Measurements from ENCODE around the gene STAT1. TPM values are rescaled to one million over a fixed set of nuclear protein-coding genes. Genes with fewer than 3 reads are reported as not detected.

STAT1 gene
- total RNA-seq, 1 donor from 2014 or later: 264 TPM

DNA sequence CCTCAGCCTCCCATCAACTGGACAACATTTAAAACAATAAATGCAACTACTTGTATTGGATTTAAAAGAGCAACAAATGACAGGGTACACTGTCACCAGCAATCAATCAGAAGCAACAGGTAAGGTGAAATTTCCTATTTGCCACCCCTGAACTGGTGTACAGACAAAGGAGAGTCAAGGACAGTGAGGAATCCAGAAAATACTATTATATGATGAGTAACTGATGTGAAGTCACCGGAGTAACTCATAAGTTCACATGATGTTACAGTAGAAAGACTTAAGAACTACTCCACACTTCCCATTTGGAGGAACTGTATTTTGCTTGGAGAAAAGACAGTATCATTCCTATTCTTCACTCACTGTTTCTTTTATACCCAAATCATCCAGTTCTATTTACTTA lies 4.1 kb upstream of the STAT1 start:
- TF ChIP-seq, protein P1, sequence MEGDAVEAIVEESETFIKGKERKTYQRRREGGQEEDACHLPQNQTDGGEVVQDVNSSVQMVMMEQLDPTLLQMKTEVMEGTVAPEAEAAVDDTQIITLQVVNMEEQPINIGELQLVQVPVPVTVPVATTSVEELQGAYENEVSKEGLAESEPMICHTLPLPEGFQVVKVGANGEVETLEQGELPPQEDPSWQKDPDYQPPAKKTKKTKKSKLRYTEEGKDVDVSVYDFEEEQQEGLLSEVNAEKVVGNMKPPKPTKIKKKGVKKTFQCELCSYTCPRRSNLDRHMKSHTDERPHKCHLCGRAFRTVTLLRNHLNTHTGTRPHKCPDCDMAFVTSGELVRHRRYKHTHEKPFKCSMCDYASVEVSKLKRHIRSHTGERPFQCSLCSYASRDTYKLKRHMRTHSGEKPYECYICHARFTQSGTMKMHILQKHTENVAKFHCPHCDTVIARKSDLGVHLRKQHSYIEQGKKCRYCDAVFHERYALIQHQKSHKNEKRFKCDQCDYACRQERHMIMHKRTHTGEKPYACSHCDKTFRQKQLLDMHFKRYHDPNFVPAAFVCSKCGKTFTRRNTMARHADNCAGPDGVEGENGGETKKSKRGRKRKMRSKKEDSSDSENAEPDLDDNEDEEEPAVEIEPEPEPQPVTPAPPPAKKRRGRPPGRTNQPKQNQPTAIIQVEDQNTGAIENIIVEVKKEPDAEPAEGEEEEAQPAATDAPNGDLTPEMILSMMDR (IDR thresholded peaks at IDR 0.05; ENCODE audit: unreplicated experiment): no peak
- Mint-ChIP-seq H3K27ac (no peak overlapping the region), H3K36me3 (ENCODE audit: insufficient read depth) (no peaks in the 10 kb centered on the region), H3K4me1 (ENCODE audit: low read depth) (peaks cover 9% of the 10 kb centered on the region), H3K9me3 (ENCODE audit: low read depth) (no peaks in the 10 kb centered on the region), H3K27me3 (no peaks in the 10 kb centered on the region), H3K4me3 (ENCODE audit: low read depth) (no peak overlapping the region)
- no peak for DNase-seq (ENCODE audit: low spot score, unreplicated experiment)

DNA sequence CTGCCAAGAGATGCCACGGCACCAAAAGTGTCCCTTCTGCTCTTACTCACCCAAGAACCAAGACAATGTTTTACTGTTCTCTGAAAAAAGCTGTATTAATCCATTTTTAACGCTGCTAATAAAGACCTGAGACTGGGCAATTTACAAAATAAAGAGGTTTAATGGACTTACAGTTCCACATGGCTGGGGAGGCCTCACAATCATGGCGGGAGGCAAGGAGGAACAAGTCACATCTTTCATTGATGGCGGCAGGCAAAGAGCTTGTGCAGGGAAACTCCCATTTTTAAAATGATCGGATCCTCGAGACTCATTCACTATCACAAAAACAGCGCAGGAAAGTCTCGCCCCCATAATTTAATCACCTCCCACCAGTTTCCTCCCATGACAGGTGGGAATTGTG lies 1.9 kb upstream of the STAT1 start:
- TF ChIP-seq, protein P1 (IDR thresholded peaks at IDR 0.05; ENCODE audit: unreplicated experiment): no peak
- H3K27ac Mint-ChIP-seq: no peak overlapping the region
- no peaks in the 10 kb centered on the region for H3K36me3 Mint-ChIP-seq (ENCODE audit: insufficient read depth)
- no peaks in the 10 kb centered on the region for H3K9me3 Mint-ChIP-seq (ENCODE audit: low read depth)
- H3K27me3 Mint-ChIP-seq: no peaks in the 10 kb centered on the region
- H3K4me3 Mint-ChIP-seq (ENCODE audit: low read depth): no peak overlapping the region
- DNase-seq (ENCODE audit: low spot score, unreplicated experiment): no peak
- H3K4me1 Mint-ChIP-seq (ENCODE audit: low read depth): peaks cover 15% of the 10 kb centered on the region

DNA sequence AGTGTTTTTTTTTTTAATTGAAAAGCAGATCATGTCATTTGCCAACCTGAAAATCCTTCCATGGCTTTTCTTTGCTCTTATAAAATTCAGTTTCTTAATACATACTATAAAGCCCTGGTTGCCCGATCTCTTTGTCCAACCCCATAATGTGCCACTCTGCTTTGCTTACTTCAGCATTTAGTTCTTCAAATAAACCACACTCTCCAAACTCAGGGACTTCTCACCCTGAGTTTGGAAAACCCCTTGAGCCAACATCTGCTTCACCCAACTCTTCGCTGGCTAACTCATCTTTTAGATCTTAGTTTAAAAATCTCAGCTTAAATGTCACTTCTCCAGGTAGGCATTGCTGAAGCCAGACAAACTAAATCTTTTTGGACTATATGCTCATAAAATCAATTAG lies 1.3 kb upstream of the STAT1 start:
- Mint-ChIP-seq H3K27me3 (no peaks in the 10 kb centered on the region), H3K27ac (peak overlapping the region; percentile 6), H3K4me3 (ENCODE audit: low read depth) (no peak overlapping the region), H3K9me3 (ENCODE audit: low read depth) (no peaks in the 10 kb centered on the region), H3K36me3 (ENCODE audit: insufficient read depth) (peaks cover under 1% of the 10 kb centered on the region), H3K4me1 (ENCODE audit: low read depth) (peaks cover 16% of the 10 kb centered on the region)
- TF ChIP-seq, protein P1 (IDR thresholded peaks at IDR 0.05; ENCODE audit: unreplicated experiment): no peak
- DNase-seq (ENCODE audit: low spot score, unreplicated experiment): no peak

DNA sequence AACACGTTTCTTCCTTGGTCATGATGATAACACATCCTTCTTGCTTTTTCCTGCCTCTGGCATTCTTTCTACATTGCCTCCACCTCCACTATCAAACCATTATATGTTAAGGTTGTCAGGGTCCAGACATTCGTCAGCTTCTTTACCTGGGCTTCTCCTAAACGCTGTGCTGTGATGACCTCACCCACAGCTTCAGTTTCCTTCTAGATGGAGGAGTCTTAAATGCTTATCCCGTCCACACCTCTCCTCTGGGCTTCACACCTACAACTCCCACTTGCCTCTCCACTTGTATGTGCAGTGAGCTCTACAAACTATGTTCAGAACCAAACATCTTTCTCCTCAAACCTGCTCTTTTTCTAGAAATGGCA lies 666 bp upstream of the STAT1 start:
- Mint-ChIP-seq H3K27ac (no peak overlapping the region), H3K9me3 (ENCODE audit: low read depth) (no peaks in the 10 kb centered on the region), H3K36me3 (ENCODE audit: insufficient read depth) (peaks cover 5% of the 10 kb centered on the region), H3K4me1 (ENCODE audit: low read depth) (peaks cover 21% of the 10 kb centered on the region), H3K4me3 (ENCODE audit: low read depth) (no peak overlapping the region), H3K27me3 (no peaks in the 10 kb centered on the region)
- DNase-seq (ENCODE audit: low spot score, unreplicated experiment): no peak
- TF ChIP-seq, protein P1 (IDR thresholded peaks at IDR 0.05; ENCODE audit: unreplicated experiment): no peak

DNA sequence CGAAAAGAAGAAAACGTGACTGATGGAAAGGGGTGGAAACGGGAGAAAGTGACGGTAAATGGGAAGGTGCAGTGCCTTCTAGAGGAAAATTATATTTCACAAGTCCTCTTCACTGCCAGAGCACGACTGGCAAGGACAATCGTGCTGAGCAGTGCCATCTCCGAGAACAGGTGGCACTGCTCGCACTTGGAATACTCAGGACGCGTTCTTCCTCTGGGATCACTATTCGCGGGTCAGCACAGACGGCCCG lies 364 bp downstream of the STAT1 start:
- peaks cover 17% of the 10 kb centered on the region for H3K4me1 Mint-ChIP-seq (ENCODE audit: low read depth)
- no peaks in the 10 kb centered on the region for H3K27me3 Mint-ChIP-seq
- H3K4me3 Mint-ChIP-seq (ENCODE audit: low read depth): no peak overlapping the region
- no peaks in the 10 kb centered on the region for H3K9me3 Mint-ChIP-seq (ENCODE audit: low read depth)
- no peak for DNase-seq (ENCODE audit: low spot score, unreplicated experiment)
- H3K27ac Mint-ChIP-seq: no peak overlapping the region
- peaks cover 9% of the 10 kb centered on the region for H3K36me3 Mint-ChIP-seq (ENCODE audit: insufficient read depth)
- TF ChIP-seq, protein P1 (IDR thresholded peaks at IDR 0.05; ENCODE audit: unreplicated experiment): no peak
